Measurements from ENCODE around the gene FAM229A. TPM values are rescaled to one million over a fixed set of nuclear protein-coding genes. Genes with fewer than 3 reads are reported as not detected.
"Not testable (repeated sequence)": the region's sequence is repeated elsewhere in the genome, so short reads cannot be mapped to it uniquely, and the experiment has no call there.

Gene FAM229A
- polyA plus RNA-seq, 2 donors = 2.9 to 5.9 TPM

GRCh38 chr1:32361308-32361673 is 994 bp downstream of the FAM229A start:
- Histone ChIP-seq H3K27ac (ENCODE audit: low read depth in 2 of 2, low read length in 1 of 2) (no peak overlapping the region), H3K4me1 (ENCODE audit: control insufficient read depth in 2 of 2, insufficient read depth in 2 of 2, low read length in 1 of 2) (peaks cover 6 to 12% of the 10 kb centered on the region in 2 donors), H3K27me3 (ENCODE audit: control insufficient read depth in 1 of 2, insufficient read depth in 2 of 2, low read length in 2 of 2) (no peaks in the 10 kb centered on the region)

GRCh38 chr1:32358435-32358834 is 3.9 kb downstream of the FAM229A start:
- Histone ChIP-seq H3K36me3 (ENCODE audit: control insufficient read depth in 2 of 2, insufficient read depth in 2 of 2, low read length in 1 of 2) (peaks cover 0 to under 1% of the 10 kb centered on the region in 2 donors), H3K9me3 (ENCODE audit: control insufficient read depth in 2 of 2, insufficient read depth in 1 of 2, low read depth in 1 of 2, low read length in 1 of 2) (no peaks in the 10 kb centered on the region), H3K4me1 (ENCODE audit: control insufficient read depth in 2 of 2, insufficient read depth in 2 of 2, low read length in 1 of 2) (peaks cover 6 to 12% of the 10 kb centered on the region in 2 donors), H3K27me3 (ENCODE audit: control insufficient read depth in 1 of 2, insufficient read depth in 2 of 2, low read length in 2 of 2) (no peaks in the 10 kb centered on the region), H3K27ac (ENCODE audit: low read depth in 2 of 2, low read length in 1 of 2) (no peak overlapping the region), H3K4me3 (ENCODE audit: low read depth in 1 of 2, low read length in 2 of 2) (no peak overlapping the region)
- 65 to 74% methylated on average over 3 of the region's 3 CpGs for WGBS, 2 donors

More at GRCh38 chr1:32361308-32361673, 994 bp downstream of the FAM229A start:
- 47 to 50% methylated on average over 33 to 35 of the region's 35 CpGs for WGBS, 2 donors
- peaks cover 13 to 17% of the 10 kb centered on the region in 2 donors for H3K36me3 ChIP-seq (ENCODE audit: control insufficient read depth in 2 of 2, insufficient read depth in 2 of 2, low read length in 1 of 2)
- peak overlapping the region; percentile 7 to 45 for H3K4me3 ChIP-seq (ENCODE audit: low read depth in 1 of 2, low read length in 2 of 2)
- H3K9me3 ChIP-seq (ENCODE audit: control insufficient read depth in 2 of 2, insufficient read depth in 1 of 2, low read depth in 1 of 2, low read length in 1 of 2) = no peaks in the 10 kb centered on the region

- no peak overlapping the region for H3K27ac ChIP-seq (ENCODE audit: low read depth in 2 of 2, low read length in 1 of 2)
- 65 to 78% methylated on average over 6 of the region's 6 CpGs for WGBS, 2 donors
- no peaks in the 10 kb centered on the region for H3K27me3 ChIP-seq (ENCODE audit: control insufficient read depth in 1 of 2, insufficient read depth in 2 of 2, low read length in 2 of 2)
- H3K9me3 ChIP-seq (ENCODE audit: control insufficient read depth in 2 of 2, insufficient read depth in 1 of 2, low read depth in 1 of 2, low read length in 1 of 2) = no peaks in the 10 kb centered on the region
- peaks cover 6 to 12% of the 10 kb centered on the region in 2 donors for H3K4me1 ChIP-seq (ENCODE audit: control insufficient read depth in 2 of 2, insufficient read depth in 2 of 2, low read length in 1 of 2)
- no peak overlapping the region for H3K4me3 ChIP-seq (ENCODE audit: low read depth in 1 of 2, low read length in 2 of 2)
- no peaks in the 10 kb centered on the region for H3K36me3 ChIP-seq (ENCODE audit: control insufficient read depth in 2 of 2, insufficient read depth in 2 of 2, low read length in 1 of 2)
Observed at GRCh38 chr1:32357614-32358013, 4.7 kb downstream of the FAM229A start.

- H3K4me1 ChIP-seq (ENCODE audit: control insufficient read depth in 2 of 2, insufficient read depth in 2 of 2, low read length in 1 of 2) = peaks cover 4 to 10% of the 10 kb centered on the region in 2 donors
- H3K27ac ChIP-seq (ENCODE audit: low read depth in 2 of 2, low read length in 1 of 2) = no peak overlapping the region
- H3K9me3 ChIP-seq (ENCODE audit: control insufficient read depth in 2 of 2, insufficient read depth in 1 of 2, low read depth in 1 of 2, low read length in 1 of 2) = no peaks in the 10 kb centered on the region
- no peaks in the 10 kb centered on the region for H3K27me3 ChIP-seq (ENCODE audit: control insufficient read depth in 1 of 2, insufficient read depth in 2 of 2, low read length in 2 of 2)
- no peaks in the 10 kb centered on the region for H3K36me3 ChIP-seq (ENCODE audit: control insufficient read depth in 2 of 2, insufficient read depth in 2 of 2, low read length in 1 of 2)
- H3K4me3 ChIP-seq (ENCODE audit: low read depth in 1 of 2, low read length in 2 of 2) = no peak overlapping the region
- 83 to 93% methylated on average over 1 of the region's 1 CpG for WGBS, 2 donors
Observed at GRCh38 chr1:32356478-32356877, 5.8 kb downstream of the FAM229A start.

- H3K27ac ChIP-seq (ENCODE audit: low read depth in 2 of 2, low read length in 1 of 2); H3K36me3 ChIP-seq (ENCODE audit: control insufficient read depth in 2 of 2, insufficient read depth in 2 of 2, low read length in 1 of 2); H3K4me3 ChIP-seq (ENCODE audit: low read depth in 1 of 2, low read length in 2 of 2); H3K4me1 ChIP-seq (ENCODE audit: control insufficient read depth in 2 of 2, insufficient read depth in 2 of 2, low read length in 1 of 2); H3K9me3 ChIP-seq (ENCODE audit: control insufficient read depth in 2 of 2, insufficient read depth in 1 of 2, low read depth in 1 of 2, low read length in 1 of 2); H3K27me3 ChIP-seq (ENCODE audit: control insufficient read depth in 1 of 2, insufficient read depth in 2 of 2, low read length in 2 of 2): not testable (repeated sequence)
- 89 to 94% methylated on average over 6 of the region's 6 CpGs for WGBS, 2 donors
Observed at GRCh38 chr1:32355778-32356177, 6.5 kb downstream of the FAM229A start.

GRCh38 chr1:32353886-32354570 is 8.3 kb downstream of the FAM229A start:
- no peak overlapping the region for H3K27ac ChIP-seq (ENCODE audit: low read depth in 2 of 2, low read length in 1 of 2)
- no peaks in the 10 kb centered on the region for H3K27me3 ChIP-seq (ENCODE audit: control insufficient read depth in 1 of 2, insufficient read depth in 2 of 2, low read length in 2 of 2)
- 34 to 36% methylated on average over 2 of the region's 2 CpGs for WGBS, 2 donors
- H3K9me3 ChIP-seq (ENCODE audit: control insufficient read depth in 2 of 2, insufficient read depth in 1 of 2, low read depth in 1 of 2, low read length in 1 of 2) = no peaks in the 10 kb centered on the region
- H3K4me3 ChIP-seq (ENCODE audit: low read depth in 1 of 2, low read length in 2 of 2) = no peak overlapping the region
- no peaks in the 10 kb centered on the region for H3K36me3 ChIP-seq (ENCODE audit: control insufficient read depth in 2 of 2, insufficient read depth in 2 of 2, low read length in 1 of 2)
- H3K4me1 ChIP-seq (ENCODE audit: control insufficient read depth in 2 of 2, insufficient read depth in 2 of 2, low read length in 1 of 2) = peaks cover 4 to 5% of the 10 kb centered on the region in 2 donors

GRCh38 chr1:32353431-32353830 is 8.9 kb downstream of the FAM229A start:
- peaks cover 4 to 5% of the 10 kb centered on the region in 2 donors for H3K4me1 ChIP-seq (ENCODE audit: control insufficient read depth in 2 of 2, insufficient read depth in 2 of 2, low read length in 1 of 2)
- no peaks in the 10 kb centered on the region for H3K9me3 ChIP-seq (ENCODE audit: control insufficient read depth in 2 of 2, insufficient read depth in 1 of 2, low read depth in 1 of 2, low read length in 1 of 2)
- H3K27me3 ChIP-seq (ENCODE audit: control insufficient read depth in 1 of 2, insufficient read depth in 2 of 2, low read length in 2 of 2) = no peaks in the 10 kb centered on the region
- WGBS, 2 donors = 46 to 56% methylated on average over 2 of the region's 2 CpGs
- H3K4me3 ChIP-seq (ENCODE audit: low read depth in 1 of 2, low read length in 2 of 2) = no peak overlapping the region
- H3K36me3 ChIP-seq (ENCODE audit: control insufficient read depth in 2 of 2, insufficient read depth in 2 of 2, low read length in 1 of 2) = no peaks in the 10 kb centered on the region
- peak overlapping the region in 1 of 2 donors; percentile 1 for H3K27ac ChIP-seq (ENCODE audit: low read depth in 2 of 2, low read length in 1 of 2)

GRCh38 chr1:32352831-32353383 is 9.4 kb downstream of the FAM229A start:
- peak overlapping the region in 1 of 2 donors; percentile 1 for H3K27ac ChIP-seq (ENCODE audit: low read depth in 2 of 2, low read length in 1 of 2)
- 68% methylated on average over 2 of the region's 2 CpGs for WGBS, 2 donors
- H3K4me3 ChIP-seq (ENCODE audit: low read depth in 1 of 2, low read length in 2 of 2) = no peak overlapping the region
- H3K9me3 ChIP-seq (ENCODE audit: control insufficient read depth in 2 of 2, insufficient read depth in 1 of 2, low read depth in 1 of 2, low read length in 1 of 2) = no peaks in the 10 kb centered on the region
- H3K27me3 ChIP-seq (ENCODE audit: control insufficient read depth in 1 of 2, insufficient read depth in 2 of 2, low read length in 2 of 2) = no peaks in the 10 kb centered on the region
- peaks cover 4 to 5% of the 10 kb centered on the region in 2 donors for H3K4me1 ChIP-seq (ENCODE audit: control insufficient read depth in 2 of 2, insufficient read depth in 2 of 2, low read length in 1 of 2)
- no peaks in the 10 kb centered on the region for H3K36me3 ChIP-seq (ENCODE audit: control insufficient read depth in 2 of 2, insufficient read depth in 2 of 2, low read length in 1 of 2)

GRCh38 chr1:32352239-32352745 is 10.0 kb downstream of the FAM229A start:
- 43 to 56% methylated on average over 8 of the region's 8 CpGs for WGBS, 2 donors
- H3K9me3 ChIP-seq (ENCODE audit: control insufficient read depth in 2 of 2, insufficient read depth in 1 of 2, low read depth in 1 of 2, low read length in 1 of 2) = no peaks in the 10 kb centered on the region
- no peaks in the 10 kb centered on the region for H3K27me3 ChIP-seq (ENCODE audit: control insufficient read depth in 1 of 2, insufficient read depth in 2 of 2, low read length in 2 of 2)
- H3K36me3 ChIP-seq (ENCODE audit: control insufficient read depth in 2 of 2, insufficient read depth in 2 of 2, low read length in 1 of 2) = no peaks in the 10 kb centered on the region
- peak overlapping the region; percentile 59 to 65 for H3K4me3 ChIP-seq (ENCODE audit: low read depth in 1 of 2, low read length in 2 of 2)
- peak overlapping the region; percentile 80 to 85 for H3K27ac ChIP-seq (ENCODE audit: low read depth in 2 of 2, low read length in 1 of 2)
- H3K4me1 ChIP-seq (ENCODE audit: control insufficient read depth in 2 of 2, insufficient read depth in 2 of 2, low read length in 1 of 2) = peaks cover 4 to 5% of the 10 kb centered on the region in 2 donors
